Activated CD4-positive, alpha-beta T cell treated with anti-CD3 and anti-CD28 coated beads for 24 hours (primary cell): ENCODE results near the gene CLEC17A.
"Not testable (repeated sequence)": the region's sequence is repeated elsewhere in the genome, so short reads cannot be mapped to it uniquely, and the experiment has no call there.

Experiments
- DNase-seq, 2 donors: peaks; one replicate each; pipeline ENCODE4 v3.0.0-alpha.2; 2020; ENCODE audit warnings: low read depth in 2 of 2

CLEC17A gene

GRCh38 chr19:14582894-14583340 is at the start of gene CLEC17A:
Gene CLEC17A (plus strand): TSS chr19:14583084. CDS start chr19:14583161, 77 bp downstream.
- no peak for DNase-seq

DNA sequence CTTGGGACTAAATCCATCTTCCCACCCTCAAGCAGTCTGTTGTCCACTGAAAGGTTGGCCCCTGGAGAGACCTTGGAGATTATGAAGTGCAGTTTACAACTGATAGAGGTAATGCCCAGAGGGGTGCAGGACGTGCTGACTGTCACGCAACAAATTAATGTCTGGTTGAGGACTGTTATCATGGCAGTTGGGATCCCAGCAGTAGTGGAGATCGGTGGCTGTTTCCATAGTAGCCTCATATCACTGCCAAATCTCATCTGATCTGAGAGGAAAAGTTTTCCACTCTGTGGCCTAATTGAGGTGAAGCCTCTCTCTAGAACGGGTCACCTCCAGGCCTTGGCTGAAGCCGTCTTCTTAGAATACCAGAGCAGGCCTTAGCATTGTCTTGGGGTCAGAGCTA is 49.4 kb upstream of the CLEC17A start:
- no peak for DNase-seq

DNA sequence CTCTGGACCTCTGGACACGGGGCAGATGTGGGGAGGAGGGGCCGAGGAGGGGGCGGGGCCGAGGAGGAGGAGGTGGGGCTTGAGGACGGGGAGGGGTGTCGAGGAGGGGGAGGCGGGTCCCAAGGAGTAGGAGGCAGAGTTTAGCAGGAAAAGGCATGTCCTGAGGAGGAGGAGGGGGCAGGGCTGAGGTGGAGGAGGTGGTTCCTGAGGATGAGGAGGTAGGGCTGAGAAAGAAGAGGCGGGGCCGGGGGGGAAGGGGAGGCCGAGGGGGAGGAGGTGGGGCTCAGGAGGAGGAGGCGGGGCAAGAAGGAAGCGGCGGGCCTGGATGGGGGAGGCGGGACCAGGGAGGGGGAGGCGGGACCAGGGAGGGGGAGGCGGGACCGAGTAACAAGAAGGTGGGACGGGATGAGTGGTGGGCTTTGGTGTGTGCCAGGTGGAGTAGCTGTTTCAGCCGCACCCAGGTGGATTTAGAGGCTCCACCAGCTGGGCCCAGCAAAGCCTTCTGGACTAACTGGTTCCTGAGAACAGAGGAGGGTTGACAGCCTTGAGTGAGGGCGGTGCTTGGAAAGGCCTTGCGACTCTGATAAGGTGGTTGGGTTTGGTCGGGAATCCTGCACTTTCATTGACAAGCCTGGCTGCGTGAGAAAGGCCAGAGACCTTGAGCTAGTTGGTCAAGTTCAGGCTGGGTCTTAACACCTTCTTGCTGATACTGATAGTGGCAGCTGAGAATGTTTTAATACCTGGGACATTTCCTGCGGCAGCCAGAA is 45.8 kb upstream of the CLEC17A start:
- DNase-seq, result no peak

DNA sequence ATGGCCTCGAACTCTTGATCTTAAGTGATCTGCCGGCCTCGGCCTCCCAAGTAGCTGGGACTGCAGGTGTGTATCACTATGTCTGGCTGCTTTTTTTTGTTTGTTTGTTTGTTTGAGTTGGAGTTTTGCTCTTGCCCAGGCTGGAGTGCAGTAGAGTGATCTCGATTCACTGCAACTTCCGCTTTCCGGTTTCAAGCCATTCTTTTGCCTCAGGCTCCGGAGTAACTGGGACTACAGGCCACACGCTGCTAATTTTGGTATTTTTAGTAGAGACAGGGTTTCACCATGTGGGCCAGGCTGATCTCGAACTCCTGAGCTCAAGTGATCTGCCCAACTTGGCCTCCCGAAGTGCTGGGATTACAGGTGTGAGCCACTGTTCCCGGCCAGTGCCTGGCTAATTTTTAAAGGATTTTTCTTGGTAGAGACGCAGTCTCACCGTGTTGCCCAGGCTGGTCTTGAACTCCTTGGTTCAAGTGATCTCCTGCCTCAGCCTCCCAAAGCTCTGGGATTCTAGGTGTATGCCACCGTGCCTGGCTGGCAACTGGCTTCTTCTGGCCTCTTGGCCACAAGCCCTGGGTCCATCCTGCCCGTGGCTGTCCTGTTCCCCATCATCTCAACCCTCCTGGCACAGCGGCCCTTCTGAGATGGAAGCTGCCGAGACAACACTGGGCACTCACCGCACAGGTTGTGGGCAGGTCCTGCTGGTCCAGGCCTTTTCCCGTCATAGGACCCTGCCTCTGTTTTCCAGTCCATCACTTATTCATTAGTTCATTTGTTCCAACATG is 42.0 kb upstream of the CLEC17A start:
- DNase-seq, result no peak

DNA sequence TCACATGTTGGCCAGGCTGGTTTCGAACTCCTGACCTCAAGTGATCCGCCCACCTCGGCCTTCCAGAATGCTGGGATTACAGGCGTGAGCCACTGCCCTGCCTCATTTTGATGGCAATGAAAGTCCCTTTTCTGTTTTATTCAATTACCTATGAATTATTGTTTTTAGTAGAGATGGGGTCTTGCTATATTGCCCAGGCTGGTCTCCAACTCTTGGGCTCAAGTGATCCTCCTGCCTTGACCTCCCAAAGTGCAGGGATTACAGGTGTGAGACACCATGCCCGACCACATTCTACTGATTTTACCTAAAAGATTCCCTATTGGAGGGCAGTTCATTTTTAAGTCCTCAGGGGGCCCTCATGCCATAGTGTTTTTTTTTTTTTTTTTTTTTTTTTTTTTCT is 40.9 kb upstream of the CLEC17A start:
- not testable (repeated sequence) for DNase-seq

DNA sequence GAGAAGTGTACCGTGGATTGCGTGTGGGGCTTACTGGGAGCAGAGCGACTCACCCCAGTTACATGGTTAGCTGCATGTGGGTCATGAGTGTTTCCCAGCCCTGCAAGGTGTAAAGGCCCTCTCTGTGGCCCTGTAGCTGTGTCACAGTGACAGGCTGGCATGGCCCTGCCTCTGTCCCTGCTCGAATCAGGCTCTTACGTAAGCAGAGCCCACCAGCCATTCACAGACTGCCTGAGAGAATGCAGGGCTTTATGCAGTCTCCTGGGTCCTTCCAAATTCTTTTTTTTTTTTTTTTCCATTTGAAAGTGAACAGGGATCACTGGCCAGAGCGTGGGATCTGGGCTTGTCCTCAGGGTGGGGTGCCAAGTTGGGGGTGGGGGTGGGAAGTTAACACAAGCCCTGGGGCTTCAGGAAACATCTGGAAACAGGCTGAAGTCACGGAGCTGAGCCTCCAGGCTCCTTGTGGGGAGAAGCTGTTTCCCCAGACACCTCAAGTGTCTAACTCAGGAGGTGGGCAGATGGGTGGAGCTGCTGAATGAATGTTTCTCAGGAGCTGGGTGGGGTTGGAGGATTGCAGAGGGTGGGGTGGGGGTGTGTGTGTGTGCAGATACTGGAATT is 40.1 kb upstream of the CLEC17A start:
- DNase-seq, result no peak

GRCh38 chr19:14544047-14544446 is 38.8 kb upstream of the CLEC17A start:
- no peak for DNase-seq

GRCh38 chr19:14544977-14545715 is 37.7 kb upstream of the CLEC17A start:
- DNase-seq, result no peak

GRCh38 chr19:14545716-14546082 is 37.2 kb upstream of the CLEC17A start:
- no peak for DNase-seq

- DNase-seq, result no peak
Observed at GRCh38 chr19:14550201-14550754, 32.6 kb upstream of the CLEC17A start.

GRCh38 chr19:14551134-14552005 is 31.5 kb upstream of the CLEC17A start:
- peak; percentile 47 to 50 for DNase-seq

DNA sequence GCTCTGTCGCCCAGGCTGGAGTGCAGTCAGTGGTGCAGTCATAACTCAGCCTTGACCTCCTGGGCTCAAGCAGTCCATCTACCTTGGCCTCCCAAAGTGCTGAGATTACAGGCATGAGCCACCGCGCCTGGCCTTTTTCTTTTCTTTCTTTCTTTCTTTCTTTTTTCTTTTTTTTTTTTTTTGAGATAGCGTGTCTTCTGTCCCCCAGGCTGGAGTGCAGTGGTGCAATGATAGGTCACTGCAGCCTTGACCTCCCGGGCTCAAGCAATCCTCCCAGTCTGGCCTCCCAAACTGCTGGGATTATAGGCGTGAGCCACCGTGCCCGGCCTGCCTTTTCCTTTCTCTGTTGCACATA is 30.9 kb upstream of the CLEC17A start:
- not testable (repeated sequence) for DNase-seq

DNA sequence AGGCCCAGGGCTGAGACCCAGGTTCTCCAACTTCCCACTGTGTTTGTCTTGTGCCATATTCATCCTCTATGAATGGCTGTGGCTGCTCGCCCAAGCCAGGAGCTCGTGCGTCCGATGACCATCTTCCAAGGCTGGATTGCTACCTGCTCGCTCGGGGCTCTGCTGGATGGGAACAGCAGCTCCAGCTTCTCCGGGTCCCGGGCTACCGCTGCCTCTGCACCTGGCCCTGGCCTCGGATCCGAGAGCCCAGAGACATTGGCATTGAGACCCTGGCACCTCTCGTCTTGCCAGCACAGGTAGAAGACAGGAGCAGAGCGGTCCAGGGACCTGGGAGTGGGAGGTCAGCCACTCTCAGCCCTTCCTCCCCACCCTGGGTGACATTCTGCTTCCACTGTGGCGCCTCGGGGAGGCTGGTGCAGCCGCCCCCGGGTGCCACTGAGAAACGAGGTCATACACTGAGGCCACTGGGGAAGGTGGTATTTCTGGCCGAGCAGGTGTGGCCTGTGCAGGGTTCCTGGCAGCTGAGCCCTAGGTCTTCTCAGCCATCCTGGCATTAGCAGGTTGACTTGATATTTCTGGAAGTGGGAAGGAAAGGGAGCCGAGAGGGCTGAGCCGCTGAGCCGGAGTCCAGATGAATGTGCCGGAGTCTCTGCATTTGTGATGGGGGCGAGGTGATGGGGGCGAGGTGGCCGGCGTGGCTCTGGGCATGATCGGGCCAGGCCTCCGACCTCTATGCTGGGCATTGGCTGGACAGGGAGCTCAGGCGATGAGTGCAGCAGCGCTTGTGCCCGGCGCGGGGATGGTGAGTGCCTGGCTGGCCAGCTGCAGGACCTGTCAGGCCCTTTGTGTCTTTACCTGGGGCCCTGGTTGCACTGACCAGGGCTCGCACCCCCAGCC is 29.6 kb upstream of the CLEC17A start:
- no peak for DNase-seq

DNA sequence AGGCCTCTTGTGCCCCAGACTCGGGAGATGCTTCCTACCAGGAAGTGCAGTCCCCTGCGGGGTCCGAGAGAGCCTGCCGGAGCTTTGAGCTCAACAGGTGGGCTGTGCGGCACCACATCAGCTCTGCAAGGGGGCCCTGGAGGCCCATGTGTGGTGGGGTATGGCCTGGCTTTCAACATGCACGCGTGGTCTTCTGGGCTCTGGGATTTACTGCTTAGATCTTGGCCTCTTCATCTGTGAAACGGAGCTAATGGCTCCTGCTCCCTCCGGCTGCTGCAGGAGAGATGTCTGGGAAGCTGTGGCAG is 29.0 kb upstream of the CLEC17A start:
- DNase-seq, result no peak

DNA sequence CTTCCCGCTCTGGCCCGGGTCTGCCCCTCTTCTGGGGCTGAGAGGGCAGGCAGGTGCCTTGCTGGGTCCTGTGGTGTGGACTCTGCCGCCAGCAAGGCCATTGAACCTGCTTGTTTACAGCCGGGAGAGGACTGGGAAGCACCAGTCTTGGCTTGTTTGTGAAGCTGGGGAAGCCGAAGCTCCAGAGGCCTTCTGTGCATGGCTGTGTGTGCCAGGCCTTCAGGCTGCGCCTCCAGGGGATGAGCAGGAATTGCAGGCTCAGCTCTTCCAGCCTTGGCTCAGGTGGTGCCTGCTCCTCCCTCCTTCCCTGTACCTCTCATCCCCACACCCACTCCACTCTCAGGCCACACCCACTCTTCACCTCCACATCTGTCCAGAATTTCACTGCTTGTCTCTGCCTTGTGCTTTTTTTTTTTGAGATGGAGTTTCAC is 28.5 kb upstream of the CLEC17A start:
- no peak for DNase-seq

GRCh38 chr19:14555918-14556661 is 26.8 kb upstream of the CLEC17A start:
- no peak for DNase-seq

- peak; percentile 69 to 70 for DNase-seq
Observed at GRCh38 chr19:14556662-14557188, 26.2 kb upstream of the CLEC17A start.

GRCh38 chr19:14558370-14559066 is 24.4 kb upstream of the CLEC17A start:
- no peak for DNase-seq
